GM12872 (cell line): ENCODE measurements around the gene JKAMP.
A peak's percentile ranks its signal among the peaks of the same experiment; 100 is the strongest.

Source experiments
- CTCF ChIP-seq: IDR thresholded peaks from 3 replicates; pipeline ENCODE4 v1.5.1; 2011; ENCODE audit warnings: low read depth, mild to moderate bottlenecking, low read length, moderate library complexity; ENCODE audit not compliant: insufficient read depth

JKAMP gene

GRCh38 chr14:59507063-59507751 lies 22.9 kb downstream of the JKAMP start:
- peak; percentile 97 for TF ChIP-seq CTCF

- no peak for TF ChIP-seq CTCF
Measured at GRCh38 chr14:59507752-59508103, 23.4 kb downstream of the JKAMP start.

- TF ChIP-seq CTCF: no peak
Measured at GRCh38 chr14:59509101-59509500, 24.8 kb downstream of the JKAMP start.

DNA sequence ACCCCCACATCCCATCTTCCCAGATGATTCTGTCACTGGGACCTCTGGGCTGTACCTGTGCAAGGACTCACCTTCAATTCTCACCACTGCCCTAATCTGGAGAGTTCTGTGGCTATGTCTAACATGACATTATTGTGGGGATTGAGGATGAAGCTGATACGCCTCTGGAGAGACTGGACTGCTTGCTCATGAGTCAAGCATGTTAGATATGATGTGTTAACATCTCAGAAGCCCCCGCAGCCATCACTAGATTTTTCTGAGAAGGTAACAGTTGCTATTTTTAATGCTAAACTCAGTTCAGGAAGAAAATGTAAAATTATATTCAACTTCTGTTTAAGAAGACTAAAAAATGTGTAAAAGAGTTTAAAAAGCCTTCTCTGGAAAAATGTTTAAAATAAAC lies 25.7 kb downstream of the JKAMP start:
- TF ChIP-seq CTCF: no peak

DNA sequence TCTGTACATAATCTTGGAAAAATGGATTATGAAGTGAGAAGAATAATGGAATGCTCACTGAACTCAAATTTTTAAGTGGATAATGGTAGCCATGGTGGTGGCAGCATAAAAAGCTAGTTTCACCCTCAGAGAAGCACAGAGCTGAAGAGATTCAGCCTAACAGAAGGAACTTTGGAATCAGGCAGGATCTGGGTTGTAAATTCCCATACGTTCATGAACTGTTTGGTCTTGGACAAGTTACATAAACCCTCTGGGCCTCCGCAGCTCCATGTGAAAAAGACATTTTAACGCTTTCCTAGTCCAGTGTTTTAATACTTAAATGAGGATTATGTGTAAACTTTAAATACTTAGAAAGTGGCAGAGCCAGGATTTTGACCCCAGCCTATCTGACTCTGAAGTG lies 26.6 kb downstream of the JKAMP start:
- no peak for TF ChIP-seq CTCF

GRCh38 chr14:59511916-59512575 lies 27.7 kb downstream of the JKAMP start:
- peak; percentile 69 for TF ChIP-seq CTCF

DNA sequence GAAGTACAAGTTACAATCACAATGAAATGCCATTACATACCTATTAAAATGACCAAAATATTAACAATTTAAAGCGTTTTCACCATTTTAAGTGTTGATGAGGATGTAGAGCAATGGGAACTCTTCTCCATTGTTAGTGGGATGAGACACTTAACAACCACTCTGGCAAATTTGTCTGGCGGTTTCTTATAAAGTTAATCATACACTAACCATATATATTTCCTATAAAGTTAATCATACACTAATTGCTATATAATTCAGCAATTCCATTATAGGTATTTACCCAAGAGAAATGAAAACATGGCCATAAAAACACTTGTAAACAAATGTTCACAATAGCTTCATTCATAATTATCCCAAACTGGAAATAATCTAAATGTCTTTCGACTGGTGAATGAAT lies 35.9 kb downstream of the JKAMP start:
- no peak for TF ChIP-seq CTCF
